Measurements from ENCODE around the gene FGF4.
"Not testable (repeated sequence)": the region's sequence is repeated elsewhere in the genome, so short reads cannot be mapped to it uniquely, and the experiment has no call there.

FGF4 gene

DNA sequence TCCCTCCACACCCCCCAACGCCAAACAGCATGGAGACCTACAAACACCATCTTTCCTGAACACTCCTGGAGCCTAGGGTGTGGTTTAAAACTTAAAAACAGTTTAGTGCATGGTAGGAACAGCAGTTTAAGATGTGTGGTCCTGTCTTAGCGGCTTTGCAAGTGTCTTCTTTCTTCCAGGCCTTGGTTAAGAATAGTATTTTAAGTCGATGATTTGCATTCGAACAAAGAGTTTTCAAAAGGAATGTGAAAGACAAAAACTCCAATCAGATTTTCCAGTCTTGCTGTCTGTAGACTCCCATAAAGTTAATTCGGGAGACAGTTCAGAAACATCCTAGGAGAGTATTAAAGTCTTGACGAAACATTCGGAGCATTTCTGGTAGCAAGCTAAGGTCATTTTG, 3.7 kb downstream of the FGF4 start:
- no peak for DNase-seq

DNA sequence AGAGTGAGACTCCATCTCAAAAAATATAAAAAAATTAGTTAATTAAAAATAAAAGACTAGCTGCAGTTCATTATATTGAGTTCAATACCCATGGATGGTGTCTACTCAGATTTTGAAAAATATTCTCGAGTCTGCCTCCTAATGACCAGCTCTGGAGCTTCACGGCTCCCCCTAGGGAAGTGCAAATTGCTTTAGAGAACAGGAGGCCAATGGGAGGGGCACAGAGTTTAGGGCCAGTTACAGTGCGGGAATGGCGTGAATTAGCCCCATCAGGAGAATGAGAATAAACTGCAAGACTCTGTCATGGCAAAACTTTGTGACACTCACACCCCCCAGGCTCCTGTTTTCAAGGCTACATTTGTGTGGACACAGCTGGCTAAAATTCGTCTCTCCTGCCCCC, 4.6 kb downstream of the FGF4 start:
- DNase-seq, result no peak

DNA sequence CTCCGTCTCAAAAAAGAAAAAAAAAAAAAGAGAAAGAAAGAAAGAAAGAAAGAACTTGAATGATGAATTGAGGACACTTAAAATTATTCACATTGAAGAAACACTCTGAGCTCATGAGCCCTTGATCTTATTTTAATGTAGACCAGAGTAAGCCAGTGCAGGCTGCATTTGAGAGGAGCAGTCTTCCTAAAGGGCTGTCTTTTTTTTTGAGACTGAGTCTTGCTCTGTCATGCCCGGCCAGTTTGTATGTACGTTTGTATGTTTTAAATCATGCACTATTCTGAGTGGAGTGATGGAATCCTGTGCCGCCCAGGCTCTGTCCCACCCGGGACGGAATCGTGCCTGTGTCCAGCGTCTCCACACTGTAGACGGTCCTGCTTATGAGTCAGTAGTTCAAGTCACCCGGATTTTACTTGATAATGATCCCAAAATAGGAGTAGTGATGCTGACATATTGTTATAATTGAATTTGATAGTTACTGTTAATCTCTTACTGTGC, 9.6 kb downstream of the FGF4 start:
- DNase-seq, result no peak

DNA sequence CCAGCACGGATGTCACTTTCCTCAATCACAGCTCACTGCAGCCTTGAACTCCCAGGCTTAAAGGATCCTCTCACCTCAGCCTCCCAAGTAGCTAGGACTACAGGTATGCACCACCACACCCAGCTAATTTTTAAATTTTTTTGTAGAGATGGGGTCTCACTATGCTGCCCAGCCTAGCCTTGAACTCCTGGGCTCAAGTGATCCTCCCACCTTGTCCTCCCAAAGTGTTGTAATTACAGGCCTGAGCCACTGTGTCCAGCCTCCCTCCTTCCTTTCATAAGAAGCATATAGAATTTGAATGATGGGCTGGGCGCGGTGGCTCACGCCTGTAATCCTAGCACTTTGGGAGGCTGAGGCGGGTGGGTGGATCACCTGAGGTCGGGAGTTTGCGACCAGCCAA, 10.2 kb downstream of the FGF4 start:
- DNase-seq, result not testable (repeated sequence)

DNA sequence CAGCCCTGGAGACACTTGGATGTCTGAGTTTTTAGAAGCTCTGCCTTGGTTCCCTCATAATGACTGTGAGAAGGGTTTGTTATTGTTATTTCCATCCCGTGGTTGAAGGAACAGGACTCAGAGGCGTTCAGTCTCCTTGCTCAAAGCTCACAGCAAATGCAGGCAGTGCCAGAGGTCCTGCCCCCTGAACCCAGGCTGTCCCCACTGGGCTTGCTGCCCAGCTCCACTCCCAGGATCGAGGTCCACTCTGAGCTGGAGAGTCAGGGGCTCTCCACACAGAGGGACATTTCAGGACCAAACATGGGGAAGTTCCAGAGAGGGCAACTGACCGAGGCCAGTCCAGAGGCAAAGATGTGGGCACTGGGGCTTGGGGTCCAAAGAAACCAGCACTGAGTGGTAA, 14.8 kb downstream of the FGF4 start:
- DNase-seq, result no peak

DNA sequence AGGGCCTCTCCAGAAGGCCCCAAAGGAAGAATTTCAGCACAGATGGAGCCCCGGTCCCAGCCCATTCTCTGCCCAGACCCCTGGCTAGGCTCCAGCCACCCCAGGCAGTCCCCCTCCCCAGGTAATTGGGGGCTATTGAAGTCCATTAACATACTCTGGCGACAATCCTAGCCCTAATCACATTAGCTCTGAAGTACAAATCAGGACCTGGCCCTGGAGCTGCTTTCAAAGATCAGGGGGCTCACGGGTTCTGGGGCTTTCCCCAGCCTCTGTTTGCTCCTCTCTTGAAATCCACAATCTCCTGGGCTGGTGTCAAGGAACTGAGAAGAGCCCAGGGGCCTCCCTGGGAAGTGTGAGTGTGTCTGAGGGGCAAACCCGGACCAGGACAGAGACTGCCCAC, 22.3 kb downstream of the FGF4 start:
- no peak for DNase-seq

DNA sequence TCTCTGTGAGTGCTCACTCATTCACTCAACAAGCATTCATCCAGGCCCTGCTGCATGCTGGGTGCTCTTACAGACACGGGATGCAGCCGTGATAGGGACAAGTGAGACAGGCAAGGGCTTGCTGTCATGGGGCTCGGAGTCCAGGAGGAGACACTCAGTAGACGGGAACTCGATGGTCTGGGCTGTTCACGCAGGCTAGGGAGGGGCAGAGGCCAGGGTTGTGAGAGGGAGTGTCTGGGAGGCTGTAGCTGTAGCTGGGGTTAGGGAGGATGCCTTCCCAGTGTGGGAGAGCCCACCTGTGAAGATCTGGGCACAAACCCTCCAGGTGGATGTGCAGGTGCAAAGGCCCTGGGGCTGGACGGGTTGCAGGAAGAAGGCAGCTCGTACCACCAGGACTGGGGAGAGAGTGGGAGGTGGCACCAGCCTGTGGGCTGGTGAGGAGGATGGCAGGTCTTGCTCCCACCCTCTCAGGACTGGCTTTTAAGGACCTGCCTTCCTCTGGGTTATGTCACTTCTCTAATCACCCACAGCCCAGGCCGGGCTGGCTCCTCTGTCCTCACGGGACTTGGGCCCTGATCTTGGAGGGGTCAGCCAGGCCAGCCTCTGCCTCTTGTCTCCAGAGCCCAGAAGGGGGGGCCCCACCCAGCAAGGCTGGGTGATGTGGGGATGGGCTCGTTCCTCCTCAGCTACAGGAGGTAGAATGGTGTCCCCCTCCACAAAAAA, 24.1 kb downstream of the FGF4 start:
- DNase-seq, result no peak

DNA sequence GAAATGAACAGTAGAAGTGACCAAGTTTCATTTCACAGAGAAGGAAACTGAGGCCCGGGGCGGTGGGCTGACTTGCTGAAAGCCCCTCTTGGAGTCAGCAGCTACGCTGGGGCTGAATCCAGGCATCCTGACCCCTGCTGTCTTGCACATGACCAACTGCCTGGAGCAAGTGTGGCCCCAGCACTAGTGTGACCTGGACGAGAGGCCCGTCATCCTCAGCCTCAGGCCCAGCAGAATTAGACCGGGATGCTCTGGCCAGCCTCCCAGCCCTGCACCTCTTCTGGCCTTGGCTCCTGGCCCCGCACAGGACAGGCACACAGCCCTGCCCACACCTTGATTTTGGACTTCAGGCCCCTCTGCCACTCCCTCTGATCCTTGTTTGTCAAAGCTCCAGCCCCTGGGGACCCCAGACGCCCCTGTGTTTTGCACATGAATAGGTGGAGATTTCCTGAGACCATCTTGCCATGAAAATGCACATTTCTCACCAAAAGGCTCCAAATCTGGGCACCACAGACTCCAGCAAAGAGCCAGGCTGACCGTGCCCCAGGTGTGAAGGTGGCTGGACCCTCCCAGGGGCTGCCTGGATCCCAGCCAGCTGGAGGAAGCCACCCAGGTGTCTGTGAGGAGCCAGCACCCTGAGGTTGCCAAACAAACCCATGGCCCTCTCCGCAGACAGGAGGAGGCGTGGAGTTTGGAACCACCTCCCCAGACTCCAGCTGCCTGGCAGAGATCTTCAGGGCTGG, 24.9 kb downstream of the FGF4 start:
- no peak for DNase-seq

DNA sequence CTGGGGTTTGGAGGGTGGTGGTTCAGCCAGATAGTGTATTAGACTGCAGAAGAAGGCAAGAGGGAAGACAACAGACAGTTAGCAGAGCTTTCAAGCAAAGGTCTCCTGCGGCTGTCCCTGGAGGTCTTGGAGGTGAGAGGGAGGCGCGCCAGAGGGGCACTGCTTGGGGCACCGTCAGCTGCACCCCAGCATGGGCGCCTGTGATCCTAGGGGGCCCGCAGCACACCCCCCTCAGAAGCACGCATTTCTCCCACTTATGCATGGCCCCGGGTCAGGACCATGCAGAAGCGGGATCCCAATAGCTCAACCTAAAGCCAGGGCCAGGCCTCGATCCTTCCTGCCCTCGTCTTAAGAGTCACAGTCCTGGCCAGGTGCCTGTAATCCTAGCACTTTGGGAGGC, 26.5 kb downstream of the FGF4 start:
- DNase-seq, result no peak

DNA sequence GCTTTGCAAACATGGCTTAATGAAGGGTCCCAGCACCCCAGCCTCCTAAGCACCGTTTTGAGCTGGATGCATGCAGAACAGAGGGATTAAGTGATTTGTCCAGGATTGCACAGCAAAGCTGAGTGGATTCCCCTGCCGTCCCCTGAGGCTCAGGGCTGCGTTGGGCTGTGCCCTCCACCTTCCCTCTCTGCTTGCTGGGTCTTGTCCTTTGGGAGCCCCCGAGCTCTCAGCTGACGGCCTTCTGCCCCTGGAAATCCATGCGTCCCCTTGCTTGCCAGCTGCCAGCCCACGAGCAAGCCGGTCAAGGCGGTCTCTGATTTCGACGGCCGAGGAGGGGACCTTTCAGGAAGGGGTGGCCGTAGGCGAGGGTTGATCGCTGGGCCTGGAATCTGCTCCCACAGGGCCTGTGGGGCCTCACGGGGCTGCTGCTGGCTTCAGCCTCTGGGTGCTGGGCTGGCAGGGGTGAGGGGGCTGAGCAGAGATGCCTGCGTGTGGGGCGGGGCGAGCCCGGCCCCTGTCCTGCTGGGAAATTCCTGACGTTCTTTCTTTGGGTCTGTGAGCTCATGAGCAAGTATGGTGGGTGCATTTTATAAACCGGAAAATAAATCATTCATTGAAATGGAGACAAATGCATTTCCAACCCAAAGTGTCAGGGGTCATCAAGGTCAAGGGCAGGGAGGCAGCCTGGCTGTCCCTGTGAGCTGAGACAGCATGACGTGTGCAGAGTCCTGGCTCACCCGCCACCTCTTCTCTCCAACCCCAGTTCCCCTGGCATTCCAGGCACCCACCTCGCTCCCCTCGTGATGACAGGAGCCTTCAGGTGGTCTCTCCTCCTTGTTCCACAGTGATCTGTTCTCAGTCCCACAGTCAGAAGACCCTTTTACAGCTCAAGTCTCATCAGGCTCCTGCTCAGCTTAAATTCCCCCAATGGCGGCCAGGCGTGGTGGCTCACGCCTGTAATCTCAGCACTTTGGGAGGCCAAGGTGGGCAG, 28.1 kb downstream of the FGF4 start:
- no peak for DNase-seq

DNA sequence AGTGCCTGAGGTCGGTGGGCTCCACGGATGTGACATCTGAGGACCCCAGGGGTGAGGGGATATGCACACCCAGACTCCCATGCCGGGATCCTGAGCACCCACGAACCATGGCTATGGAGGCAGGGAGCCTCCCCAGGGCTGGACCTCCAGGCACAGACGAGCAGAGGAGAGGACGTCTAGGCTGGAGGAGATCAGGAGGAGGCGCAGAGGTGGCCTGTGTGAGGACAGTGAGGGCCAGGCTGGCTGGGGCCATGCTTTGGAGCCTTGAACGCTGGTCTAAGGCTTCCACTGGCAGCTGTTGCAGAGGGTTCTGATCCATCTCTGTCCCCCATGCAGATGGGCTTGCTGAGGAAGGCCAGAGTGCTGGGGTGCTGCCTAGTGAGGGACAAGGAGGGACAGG, 29.0 kb downstream of the FGF4 start:
- no peak for DNase-seq

DNA sequence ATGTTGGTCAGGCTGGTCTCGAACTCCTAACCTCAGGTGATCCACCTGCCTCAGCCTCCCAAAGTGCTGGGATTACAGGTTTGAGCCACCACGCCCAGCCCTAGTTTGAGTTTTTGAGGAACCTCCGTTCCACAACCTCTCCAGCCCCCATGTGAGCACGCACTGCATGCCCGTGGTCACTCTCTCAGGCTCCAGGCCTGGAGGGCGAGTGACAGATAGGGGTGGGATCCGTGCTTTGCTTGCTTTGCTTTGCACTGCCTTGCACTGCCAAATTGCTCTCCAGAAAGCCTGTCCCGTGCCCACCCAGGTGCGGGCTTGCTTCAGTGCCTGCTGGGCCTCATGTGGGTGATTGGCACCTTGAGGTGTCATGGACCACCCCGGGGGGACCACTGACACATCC, 29.9 kb downstream of the FGF4 start:
- no peak for DNase-seq

DNA sequence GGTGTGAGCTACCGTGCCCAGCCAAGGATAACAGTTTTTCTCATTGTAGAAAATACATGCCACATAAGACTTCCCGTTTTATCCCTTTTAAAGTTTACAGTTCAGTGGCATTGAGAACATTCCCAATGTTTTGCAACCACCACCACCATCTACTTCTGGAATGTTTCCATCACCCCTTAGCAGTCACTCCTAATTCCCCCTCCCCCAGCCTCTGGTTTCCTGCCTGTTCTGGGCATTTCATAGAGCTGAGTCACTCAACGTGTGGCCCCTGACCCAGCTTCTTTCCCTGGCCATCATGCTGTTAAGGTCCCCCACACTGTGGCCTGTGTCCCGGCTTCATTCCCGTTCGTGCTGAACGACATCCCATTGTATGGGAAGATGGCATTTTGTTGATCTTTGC, 30.7 kb downstream of the FGF4 start:
- no peak for DNase-seq

DNA sequence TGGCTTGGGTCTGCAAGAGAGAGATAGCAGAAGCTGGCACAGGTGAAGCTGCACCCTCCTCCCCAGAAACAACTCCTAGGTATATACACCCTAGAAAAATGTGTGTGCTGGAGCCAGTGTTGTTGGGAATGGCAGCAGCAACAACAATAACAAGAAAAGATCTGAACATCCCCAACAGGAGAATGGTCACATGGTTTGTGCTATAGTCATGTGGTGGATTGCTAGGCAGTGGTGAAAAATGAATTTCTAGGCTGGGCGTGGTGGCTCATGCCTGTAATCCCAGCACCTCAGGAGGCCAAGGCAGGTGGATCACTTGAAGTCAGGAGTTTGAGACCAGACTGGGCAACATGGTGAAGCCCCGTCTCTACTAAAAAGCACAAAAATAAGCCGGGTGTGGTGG, 40.3 kb downstream of the FGF4 start:
- no peak for DNase-seq

DNA sequence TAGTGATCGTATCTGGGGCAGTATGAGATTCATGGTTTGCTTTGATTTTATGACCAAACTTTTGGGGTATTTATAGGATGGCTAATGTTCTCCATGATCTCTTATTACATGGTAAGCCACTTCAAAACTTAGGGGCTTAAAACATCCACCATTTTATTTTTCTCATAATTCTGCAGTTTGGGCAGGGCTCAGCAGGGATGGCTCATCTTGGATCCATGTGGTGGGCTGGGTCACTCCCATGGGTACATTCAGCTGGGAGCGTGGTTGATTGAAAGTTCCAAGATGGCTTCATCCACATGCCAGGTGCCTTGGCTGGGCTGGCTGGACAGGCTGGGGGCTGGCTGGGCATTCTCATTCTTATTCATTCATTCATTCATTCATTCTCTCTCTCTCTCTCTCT, 40.8 kb downstream of the FGF4 start:
- DNase-seq, result no peak

DNA sequence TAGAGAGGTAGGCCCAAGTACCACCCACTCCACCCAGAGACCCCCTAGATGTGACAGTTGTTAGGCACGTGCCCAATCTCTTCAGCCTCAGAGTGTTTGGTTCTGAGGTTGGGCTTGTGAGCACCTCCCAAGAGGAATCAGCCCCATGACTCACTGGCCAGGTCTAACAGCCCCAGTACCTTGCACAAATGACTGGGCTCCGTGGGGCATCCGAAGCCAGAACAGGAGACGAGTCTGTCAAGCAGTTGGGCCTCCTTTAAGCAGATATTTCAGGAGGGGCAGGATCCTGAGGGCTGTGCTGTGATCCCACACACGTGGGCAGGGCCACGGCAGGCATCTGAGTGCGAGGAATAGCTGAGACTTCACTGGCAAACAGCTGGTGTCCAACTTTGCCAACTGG, 42.2 kb downstream of the FGF4 start:
- DNase-seq, result no peak

DNA sequence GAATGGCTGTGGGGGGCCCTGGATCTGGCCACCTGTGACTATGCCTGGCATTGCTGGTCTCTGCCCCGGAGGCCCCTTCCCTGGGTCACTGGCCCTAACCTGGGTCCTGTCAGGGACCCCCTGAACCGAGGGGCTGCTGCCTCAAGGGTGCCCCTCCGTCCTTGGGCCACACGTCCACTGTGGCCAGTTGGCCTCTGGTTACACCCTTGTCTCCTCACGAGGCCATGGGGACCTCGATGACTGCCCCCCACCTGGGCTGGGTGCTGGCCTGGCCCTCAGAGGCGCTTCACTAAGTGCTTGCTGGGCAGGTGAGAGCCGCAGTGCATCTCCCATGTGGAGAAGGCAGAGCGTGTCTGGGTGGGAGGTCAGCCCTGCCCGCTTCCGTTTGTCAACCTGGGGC, 44.0 kb downstream of the FGF4 start:
- DNase-seq, result no peak

DNA sequence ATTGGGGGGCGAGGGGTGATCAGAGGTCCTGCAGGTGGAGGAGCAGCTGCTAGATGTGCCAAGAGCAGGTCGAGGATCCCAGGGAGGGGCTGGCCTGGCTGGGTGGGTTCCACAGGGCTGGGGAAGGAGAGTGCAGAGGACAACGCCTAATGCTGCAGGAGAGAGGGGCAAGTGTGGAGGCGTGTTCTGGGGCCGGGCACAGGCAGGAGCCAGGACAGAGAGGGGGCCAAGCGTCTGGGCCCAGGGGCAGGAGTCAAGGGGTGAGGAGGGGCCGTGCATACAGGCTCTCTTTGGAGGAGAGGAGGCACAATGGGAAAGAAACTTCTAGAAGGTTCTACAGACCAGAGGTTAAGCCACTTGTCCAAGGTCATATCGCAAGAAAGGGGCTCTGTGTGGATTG, 44.6 kb downstream of the FGF4 start:
- DNase-seq, result no peak

DNA sequence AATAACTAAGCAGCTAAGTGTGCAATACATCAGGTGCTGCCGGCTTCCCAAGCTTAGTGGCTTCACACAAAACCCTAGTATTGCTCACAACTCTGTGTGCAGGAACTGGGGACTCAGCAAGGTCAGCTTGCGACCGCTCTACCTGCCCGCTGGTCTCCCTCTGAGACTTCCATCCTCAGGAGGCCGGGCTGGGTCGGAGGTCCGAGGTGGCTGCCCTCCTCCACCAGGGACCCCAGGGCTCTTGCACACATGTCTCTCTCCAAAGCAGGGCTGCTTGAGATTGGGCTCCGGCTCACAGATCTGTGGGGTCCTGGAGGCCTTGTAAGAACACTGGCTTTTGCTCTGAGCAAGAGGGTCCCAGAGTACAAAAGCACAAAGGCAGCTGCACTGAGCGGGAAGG, 45.9 kb downstream of the FGF4 start:
- DNase-seq, result no peak

DNA sequence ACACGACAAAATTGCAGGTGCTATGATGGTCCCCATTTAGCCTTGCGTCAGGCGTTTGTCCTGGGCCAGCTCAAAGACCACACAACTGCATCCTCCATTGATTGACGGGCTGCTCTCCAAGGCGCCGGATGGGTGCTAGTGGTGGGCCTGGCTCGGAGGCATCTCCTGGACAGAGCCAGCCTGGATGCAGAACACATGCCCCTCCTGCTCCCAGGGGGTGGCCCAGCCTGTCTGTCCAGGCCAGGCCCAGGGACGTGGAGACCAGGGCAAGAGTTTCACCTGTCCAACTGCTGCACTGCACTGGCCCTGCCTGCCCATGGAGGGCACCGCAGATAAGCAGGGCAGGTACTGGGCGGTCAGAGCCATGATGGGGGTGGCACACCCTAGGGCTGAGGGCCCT, 47.9 kb downstream of the FGF4 start:
- DNase-seq, result no peak

DNA sequence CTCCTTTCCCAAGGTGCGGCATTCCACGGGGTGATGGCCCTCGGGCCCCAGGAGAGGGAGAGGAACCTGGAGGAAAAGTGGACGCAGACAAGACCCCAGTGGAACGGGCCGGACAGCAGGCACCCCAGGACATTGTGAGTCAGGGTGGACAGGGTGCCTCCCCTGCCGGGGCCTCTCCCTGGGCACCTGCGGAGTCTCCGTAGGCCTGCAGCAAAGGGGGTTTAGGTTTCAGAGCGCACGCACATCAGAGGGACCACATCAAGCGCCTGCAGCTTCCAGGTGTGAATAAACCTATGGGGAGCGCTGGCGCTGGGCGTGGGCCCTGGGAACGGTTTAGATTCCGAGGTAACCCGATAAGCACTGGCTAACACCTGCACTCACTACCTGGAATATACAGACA, 48.7 kb downstream of the FGF4 start:
- DNase-seq, result no peak

DNA sequence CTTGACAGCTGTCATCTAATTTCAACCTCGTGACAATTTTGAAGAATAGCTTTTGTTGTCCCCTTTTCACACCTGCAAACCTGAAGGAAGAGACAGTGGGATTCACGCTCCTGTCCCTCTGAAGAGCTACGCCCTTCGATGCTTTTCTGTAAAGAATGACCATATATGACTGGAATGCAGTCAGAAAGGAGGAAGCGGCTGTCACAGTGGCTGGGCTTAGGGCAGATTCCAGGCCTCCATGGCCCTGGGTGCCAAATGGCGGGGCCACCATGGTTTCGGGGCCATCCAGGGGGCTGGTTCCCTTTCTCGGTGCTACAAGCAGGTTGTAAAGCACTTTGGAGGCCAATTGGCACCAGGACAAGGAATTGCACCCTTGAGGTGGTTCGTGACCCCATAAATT, 49.1 kb downstream of the FGF4 start:
- DNase-seq, result no peak

DNA sequence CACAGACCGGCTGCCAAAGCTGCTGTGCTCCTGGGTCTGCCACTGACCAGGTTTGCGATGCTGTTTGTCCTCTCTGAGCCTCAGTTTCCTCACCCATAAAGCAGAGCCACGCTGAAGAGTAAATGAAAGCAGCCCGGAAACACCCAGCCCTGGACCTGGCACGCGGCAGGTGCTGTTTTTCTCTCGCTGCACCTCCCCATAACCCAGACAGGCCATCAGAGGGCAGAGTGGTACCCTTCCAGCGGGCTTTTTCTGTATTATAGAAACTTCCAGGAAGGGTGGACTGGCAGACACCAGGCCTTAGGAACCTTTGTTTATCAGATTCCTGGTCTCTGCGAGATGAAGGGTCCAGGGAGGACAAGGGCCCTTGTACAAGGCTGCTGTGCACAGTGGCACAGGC, 53.4 kb downstream of the FGF4 start:
- no peak for DNase-seq

DNA sequence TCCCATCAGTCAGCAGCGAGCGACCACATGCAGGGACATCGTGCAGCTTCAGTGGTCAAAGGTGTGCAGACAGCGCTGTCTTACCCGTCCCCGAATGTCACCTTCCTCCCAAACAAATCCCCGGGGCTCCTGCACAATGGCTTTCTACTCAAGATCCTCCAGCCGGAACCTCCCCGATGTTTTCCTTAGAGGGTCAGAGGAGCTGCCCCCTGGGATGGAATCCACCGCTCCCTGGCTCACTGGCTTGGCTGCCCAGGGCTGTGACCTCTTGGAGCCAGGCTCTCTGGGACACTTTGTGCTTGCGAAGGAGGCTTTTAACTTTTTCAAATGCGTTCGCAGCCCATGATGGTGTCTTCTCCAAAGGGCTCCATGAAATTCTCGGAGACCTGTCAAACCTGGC, 54.0 kb downstream of the FGF4 start:
- DNase-seq, result no peak
